ENCODE data around the gene MLLT10. TPM values are rescaled to one million over a fixed set of nuclear protein-coding genes. Genes with fewer than 3 reads are reported as not detected.
A peak's percentile ranks its signal among the peaks of the same experiment; 100 is the strongest.

The MLLT10 gene
- total RNA-seq, 6 donors from 2014 or later: 40.1 to 63.9 (median 53.9) TPM

DNA sequence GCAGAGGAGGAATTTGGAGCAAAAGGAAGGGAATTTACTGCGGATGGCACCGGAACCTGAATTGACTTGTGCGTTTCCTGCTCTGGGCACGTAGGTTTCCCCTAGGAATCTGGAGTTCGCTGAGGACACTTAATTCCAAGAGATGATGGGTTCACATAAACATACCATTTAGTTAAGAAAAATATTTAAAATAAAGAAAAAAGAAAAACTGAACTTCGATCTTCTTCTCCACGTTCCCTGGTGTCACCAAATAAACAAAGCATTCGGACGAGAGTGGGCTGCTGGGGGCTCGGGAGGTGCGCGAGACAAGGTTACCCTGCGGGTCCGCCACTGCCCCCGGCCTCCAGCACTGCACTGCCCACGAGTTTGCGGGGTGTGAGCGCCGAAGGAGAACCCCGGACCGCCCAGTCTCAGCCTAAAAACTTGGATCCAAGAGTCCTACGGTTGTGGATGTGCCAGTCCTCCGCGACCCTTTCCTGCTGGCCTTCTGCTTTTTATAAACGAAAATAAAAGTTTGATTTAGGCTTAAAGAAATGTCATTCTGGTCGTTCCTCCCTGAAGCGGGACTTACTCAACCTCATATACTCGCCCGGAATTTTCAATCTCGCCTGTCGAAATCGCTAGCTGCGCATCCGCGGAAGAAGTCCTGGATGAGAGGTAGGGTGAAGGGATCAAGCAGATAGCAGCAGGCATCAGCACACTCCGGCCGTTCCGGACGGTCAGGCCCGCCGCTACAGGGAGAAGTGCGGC, 38.9 kb upstream of the MLLT10 start:
- no peaks in the 10 kb centered on the region for H3K36me3 ChIP-seq
- no peaks in the 10 kb centered on the region for H3K9me3 ChIP-seq
- peak; percentile 22 to 41 for ATAC-seq (ENCODE audit: low FRiP score in 2 of 2)
- WGBS, 2 donors: 0% methylated on average over 34 to 42 of the region's 42 CpGs
- DNase-seq: peak in 1 of 2 donors; percentile 74
- no peak for TF ChIP-seq EP300 (IDR thresholded peaks at IDR 0.05)
- TF ChIP-seq, protein P1, sequence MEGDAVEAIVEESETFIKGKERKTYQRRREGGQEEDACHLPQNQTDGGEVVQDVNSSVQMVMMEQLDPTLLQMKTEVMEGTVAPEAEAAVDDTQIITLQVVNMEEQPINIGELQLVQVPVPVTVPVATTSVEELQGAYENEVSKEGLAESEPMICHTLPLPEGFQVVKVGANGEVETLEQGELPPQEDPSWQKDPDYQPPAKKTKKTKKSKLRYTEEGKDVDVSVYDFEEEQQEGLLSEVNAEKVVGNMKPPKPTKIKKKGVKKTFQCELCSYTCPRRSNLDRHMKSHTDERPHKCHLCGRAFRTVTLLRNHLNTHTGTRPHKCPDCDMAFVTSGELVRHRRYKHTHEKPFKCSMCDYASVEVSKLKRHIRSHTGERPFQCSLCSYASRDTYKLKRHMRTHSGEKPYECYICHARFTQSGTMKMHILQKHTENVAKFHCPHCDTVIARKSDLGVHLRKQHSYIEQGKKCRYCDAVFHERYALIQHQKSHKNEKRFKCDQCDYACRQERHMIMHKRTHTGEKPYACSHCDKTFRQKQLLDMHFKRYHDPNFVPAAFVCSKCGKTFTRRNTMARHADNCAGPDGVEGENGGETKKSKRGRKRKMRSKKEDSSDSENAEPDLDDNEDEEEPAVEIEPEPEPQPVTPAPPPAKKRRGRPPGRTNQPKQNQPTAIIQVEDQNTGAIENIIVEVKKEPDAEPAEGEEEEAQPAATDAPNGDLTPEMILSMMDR (IDR thresholded peaks at IDR 0.05): peak in 1 of 6 experiments; percentile 4
- H3K27me3 ChIP-seq: peaks cover 0 to 12% (median 4%) of the 10 kb centered on the region in 4 donors
- peaks cover 30 to 46% (median 33%) of the 10 kb centered on the region in 4 donors for H3K4me1 ChIP-seq
- H3K27ac ChIP-seq: peak overlapping the region in 2 of 4 donors; percentile 14 to 75
- peak overlapping the region; percentile 67 to 92 (median 74) for H3K4me3 ChIP-seq

GRCh38 chr10:21495752-21496342, 38.2 kb upstream of the MLLT10 start:
- Histone ChIP-seq H3K4me3 (peak overlapping the region; percentile 67 to 92 (median 74)), H3K36me3 (no peaks in the 10 kb centered on the region), H3K4me1 (peaks cover 30 to 49% (median 36%) of the 10 kb centered on the region in 4 donors), H3K27ac (peak overlapping the region in 2 of 4 donors; percentile 60 to 75), H3K9me3 (no peaks in the 10 kb centered on the region), H3K27me3 (peaks cover 0 to 12% (median 5%) of the 10 kb centered on the region in 4 donors)
- TF ChIP-seq, protein P1 (IDR thresholded peaks at IDR 0.05): peak; percentile 97 to 100 (median 99)
- TF ChIP-seq POLR2A (IDR thresholded peaks at IDR 0.05) (no peak), POLR2AphosphoS5 (IDR thresholded peaks at IDR 0.05) (peak in 1 of 2 donors; percentile 28), EP300 (IDR thresholded peaks at IDR 0.05) (no peak)
- ATAC-seq (ENCODE audit: low FRiP score in 2 of 2) (peak; percentile 93 to 94), DNase-seq (peak; percentile 87 to 98)
- 0 to 2% methylated on average over 19 to 33 of the region's 58 CpGs for WGBS, 2 donors

DNA sequence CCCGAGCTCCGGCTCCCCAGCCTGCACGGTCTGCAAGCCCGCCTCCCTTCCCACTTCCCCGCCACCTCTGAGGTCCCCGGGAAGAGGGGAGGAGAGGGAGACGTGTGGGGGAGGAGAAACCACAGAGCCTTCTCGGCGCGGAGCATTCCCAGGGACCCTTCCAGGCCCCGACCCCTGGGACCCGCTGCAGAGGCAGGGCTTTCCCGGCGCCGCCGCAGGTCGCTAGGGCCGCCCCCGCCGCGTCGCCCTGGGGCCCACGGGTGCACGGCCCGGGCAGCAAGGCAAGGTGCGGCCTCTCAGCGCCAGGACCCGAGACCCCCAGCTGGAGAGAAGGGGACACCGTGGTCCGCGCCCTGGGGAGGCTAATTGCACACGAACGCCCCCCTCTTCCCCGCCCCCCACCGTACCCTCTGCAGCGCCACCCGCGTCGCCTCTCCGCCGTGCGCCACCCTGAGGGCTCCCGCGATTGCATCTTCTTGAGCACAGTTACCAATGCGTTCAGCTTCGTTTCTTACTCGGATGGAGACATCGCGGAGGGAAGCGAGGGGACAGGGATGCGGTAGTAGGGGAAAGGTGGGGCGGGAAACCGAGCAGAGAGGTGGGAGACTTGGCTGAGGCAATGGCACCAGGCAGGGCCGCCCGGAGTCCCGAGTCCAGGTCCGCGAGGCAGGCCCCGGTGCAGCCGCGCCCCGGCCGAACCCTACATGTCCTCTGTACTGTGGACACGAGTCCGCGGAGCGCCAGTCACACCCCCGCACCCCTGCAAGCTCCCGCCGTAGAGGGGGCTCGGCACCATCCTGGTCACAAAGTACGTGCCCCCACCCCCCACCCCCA, 37.5 kb upstream of the MLLT10 start:
- 0 to 1% methylated on average over 35 to 55 of the region's 72 CpGs for WGBS, 2 donors
- H3K27me3 ChIP-seq: peaks cover 0 to 12% (median 5%) of the 10 kb centered on the region in 4 donors
- peaks cover 30 to 49% (median 36%) of the 10 kb centered on the region in 4 donors for H3K4me1 ChIP-seq
- DNase-seq (peak; percentile 45 to 90), ATAC-seq (ENCODE audit: low FRiP score in 2 of 2) (peak; percentile 45 to 60)
- no peaks in the 10 kb centered on the region for H3K36me3 ChIP-seq
- H3K4me3 ChIP-seq: peak overlapping the region; percentile 67 to 92 (median 74)
- no peaks in the 10 kb centered on the region for H3K9me3 ChIP-seq
- peak overlapping the region in 2 of 4 donors; percentile 60 to 75 for H3K27ac ChIP-seq
- TF ChIP-seq POLR2AphosphoS5 (IDR thresholded peaks at IDR 0.05): no peak
- no peak for TF ChIP-seq EP300 (IDR thresholded peaks at IDR 0.05)
- TF ChIP-seq, protein P1 (IDR thresholded peaks at IDR 0.05): peak in 2 of 6 experiments; percentile 8 to 26

- no peaks in the 10 kb centered on the region for H3K36me3 ChIP-seq
- WGBS, 2 donors: 1 to 4% methylated on average over 14 to 36 of the region's 37 CpGs
- peaks cover 30 to 49% (median 36%) of the 10 kb centered on the region in 4 donors for H3K4me1 ChIP-seq
- TF ChIP-seq POLR2AphosphoS5 (IDR thresholded peaks at IDR 0.05) (peak in 1 of 2 donors; percentile 69), EP300 (IDR thresholded peaks at IDR 0.05) (no peak), POLR2A (IDR thresholded peaks at IDR 0.05) (peak in 1 of 4 donors; percentile 15)
- TF ChIP-seq, protein P1 (IDR thresholded peaks at IDR 0.05): no peak
- peak overlapping the region; percentile 67 to 92 (median 74) for H3K4me3 ChIP-seq
- ATAC-seq (ENCODE audit: low FRiP score in 2 of 2) (peak; percentile 59 to 77), DNase-seq (peak; percentile 96 to 97)
- H3K9me3 ChIP-seq: no peaks in the 10 kb centered on the region
- peak overlapping the region in 2 of 4 donors; percentile 60 to 75 for H3K27ac ChIP-seq
- H3K27me3 ChIP-seq: peaks cover 0 to 12% (median 5%) of the 10 kb centered on the region in 4 donors
Measured at GRCh38 chr10:21497177-21497807, 36.7 kb upstream of the MLLT10 start.
